Rectal smooth muscle tissue (tissue), 1 donor: ENCODE results near the gene CTDP1.

Experiments used
- H3K27ac ChIP-seq: one replicate; pipeline ENCODE4 v1.7.0; 2013; ENCODE audit warnings: low read depth, low read length, inconsistent platforms
- H3K27me3 ChIP-seq: one replicate; pipeline ENCODE4 v1.7.0; 2013; ENCODE audit warnings: low read length; ENCODE audit not compliant: control insufficient read depth, insufficient read depth
- H3K36me3 ChIP-seq: one replicate; pipeline ENCODE4 v1.7.0; 2013; ENCODE audit warnings: low read length; ENCODE audit not compliant: control insufficient read depth, insufficient read depth
- H3K4me1 ChIP-seq: one replicate; pipeline ENCODE4 v1.7.0; 2013; ENCODE audit warnings: low read length; ENCODE audit not compliant: control insufficient read depth, insufficient read depth
- H3K4me3 ChIP-seq: one replicate; pipeline ENCODE4 v1.7.0; 2013; ENCODE audit warnings: low read length
- H3K9ac ChIP-seq: one replicate; pipeline ENCODE4 v1.7.0; 2013; ENCODE audit warnings: low read length

The CTDP1 gene

DNA sequence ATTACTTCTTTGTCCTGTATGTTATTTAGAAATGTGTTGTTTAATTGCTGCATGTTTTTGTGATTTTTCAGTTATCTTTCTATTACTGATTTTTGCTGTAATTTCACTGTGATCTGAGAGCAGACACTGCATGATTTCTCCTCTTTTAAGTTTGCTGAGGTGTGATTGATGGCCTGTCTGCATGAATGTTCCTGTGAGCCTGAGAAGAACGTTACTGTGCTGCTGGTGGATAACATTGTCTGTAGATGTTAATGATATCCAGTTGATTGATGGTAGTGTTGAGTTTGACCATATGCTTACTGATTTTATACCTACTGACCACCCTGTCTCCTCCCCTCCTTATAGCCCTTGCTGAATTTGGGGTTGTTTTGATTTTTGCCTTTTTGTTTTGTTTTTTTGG is 80.7 kb downstream of the CTDP1 start:
- no peaks in the 10 kb centered on the region for H3K4me1 ChIP-seq
- no peak overlapping the region for H3K4me3 ChIP-seq
- no peak overlapping the region for H3K27ac ChIP-seq
- no peak overlapping the region for H3K9ac ChIP-seq
- no peaks in the 10 kb centered on the region for H3K27me3 ChIP-seq
- no peaks in the 10 kb centered on the region for H3K36me3 ChIP-seq

DNA sequence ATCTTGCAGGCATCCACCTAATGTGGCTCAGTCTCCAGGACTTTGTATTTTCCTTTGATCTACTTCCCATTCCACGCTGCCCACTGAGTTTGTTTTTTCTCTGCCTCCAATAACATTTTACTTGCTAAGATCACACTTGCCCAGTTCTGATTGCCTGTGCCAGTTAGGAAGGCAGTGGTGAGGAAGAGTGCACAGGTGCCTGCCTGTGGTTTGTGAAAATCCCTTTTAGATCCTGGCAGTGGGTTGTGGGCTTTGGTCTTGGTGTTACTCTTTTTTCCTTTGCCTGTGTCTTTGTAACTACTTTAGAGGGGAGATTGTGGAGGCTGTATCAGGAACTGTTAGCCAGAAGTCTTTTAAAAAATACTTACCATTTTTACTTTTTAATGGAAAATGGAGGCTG is 81.3 kb downstream of the CTDP1 start:
- Histone ChIP-seq H3K4me1 (no peaks in the 10 kb centered on the region), H3K4me3 (no peak overlapping the region), H3K27me3 (no peaks in the 10 kb centered on the region), H3K9ac (no peak overlapping the region), H3K27ac (no peak overlapping the region), H3K36me3 (no peaks in the 10 kb centered on the region)

DNA sequence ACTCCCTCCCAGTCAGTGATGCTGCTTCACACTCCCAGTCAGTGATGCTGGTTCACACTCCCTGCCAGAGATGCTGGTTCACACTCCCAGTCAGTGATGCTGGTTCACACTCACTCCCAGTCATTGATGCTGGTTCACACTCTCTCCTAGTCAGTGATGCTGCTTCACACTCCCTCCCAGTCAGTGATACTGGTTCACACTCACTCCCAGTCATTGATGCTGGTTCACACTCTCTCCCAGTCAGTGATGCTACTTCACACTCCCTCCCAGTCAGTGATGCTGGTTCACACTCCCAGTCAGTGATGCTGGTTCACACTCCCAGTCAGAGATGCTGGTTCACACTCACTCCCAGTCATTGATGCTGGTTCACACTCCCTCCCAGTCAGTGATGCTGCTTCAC is 83.8 kb downstream of the CTDP1 start:
- Histone ChIP-seq H3K27ac (no peak overlapping the region), H3K36me3 (no peaks in the 10 kb centered on the region)

DNA sequence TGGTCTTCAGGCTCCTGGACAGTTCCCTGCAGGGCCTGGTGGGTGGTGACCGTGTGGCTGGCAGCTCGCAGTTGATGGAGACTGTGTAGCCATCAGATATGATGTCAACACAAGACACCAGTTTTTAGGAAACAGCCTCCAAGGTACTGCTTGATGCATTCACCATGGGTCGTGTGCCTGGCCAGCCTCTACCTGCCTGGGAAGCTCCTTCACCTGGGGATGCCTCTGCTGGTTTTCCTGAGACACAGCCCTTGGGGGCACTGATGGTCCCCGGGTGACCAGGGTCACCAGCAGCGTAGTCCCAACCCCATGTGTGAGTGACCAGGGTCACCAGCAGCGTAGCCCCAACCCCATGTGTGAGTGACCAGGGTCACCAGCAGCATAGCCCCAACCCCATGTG is 84.5 kb downstream of the CTDP1 start:
- Histone ChIP-seq H3K27ac (no peak overlapping the region), H3K9ac (no peak overlapping the region), H3K4me1 (no peaks in the 10 kb centered on the region)

More for the DNA sequence above, 83.8 kb downstream of the CTDP1 start:
- no peaks in the 10 kb centered on the region for H3K27me3 ChIP-seq
- no peaks in the 10 kb centered on the region for H3K4me1 ChIP-seq
- H3K4me3 ChIP-seq, result no peak overlapping the region
- H3K9ac ChIP-seq, result no peak overlapping the region

DNA sequence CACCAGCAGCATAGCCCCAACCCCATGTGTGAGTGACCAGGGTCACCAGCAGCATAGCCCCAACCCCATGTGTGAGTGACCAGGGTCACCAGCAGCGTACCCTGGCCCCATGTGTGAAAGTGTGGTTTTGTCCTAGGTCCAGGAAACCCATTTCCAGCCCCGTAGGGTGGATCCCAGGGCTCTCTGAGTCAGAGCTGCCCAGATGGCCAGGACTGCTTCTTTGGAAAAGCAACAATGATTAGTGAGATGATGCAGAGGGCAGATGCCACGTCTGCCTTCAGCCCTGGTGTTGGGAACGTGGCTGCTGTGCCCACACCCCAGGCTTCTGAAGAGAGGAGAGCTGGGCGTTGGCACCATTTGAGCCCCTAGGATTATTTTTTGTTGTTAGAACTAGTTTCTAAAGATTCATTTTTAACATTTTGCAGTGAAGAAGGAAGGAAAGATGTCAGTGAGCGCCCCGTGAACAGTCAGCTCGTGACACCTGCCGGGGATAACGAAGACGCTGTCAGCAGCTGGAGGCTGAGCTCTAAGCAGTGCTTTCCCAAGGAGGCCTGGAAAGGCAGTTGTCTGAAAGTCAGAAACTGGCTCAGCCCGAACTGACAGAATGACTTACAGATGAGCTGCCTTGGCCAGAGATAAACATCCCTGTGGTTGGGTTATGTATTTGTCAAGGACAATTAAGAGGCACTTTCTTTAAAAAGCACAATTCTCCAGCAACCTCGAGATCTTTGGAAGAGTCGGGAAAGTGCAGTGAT is 86.1 kb downstream of the CTDP1 start:
- Histone ChIP-seq H3K27me3 (no peaks in the 10 kb centered on the region), H3K4me3 (no peak overlapping the region), H3K4me1 (no peaks in the 10 kb centered on the region), H3K27ac (no peak overlapping the region), H3K36me3 (no peaks in the 10 kb centered on the region), H3K9ac (no peak overlapping the region)

More for the DNA sequence above, 84.5 kb downstream of the CTDP1 start:
- H3K4me3 ChIP-seq, result no peak overlapping the region
- H3K27me3 ChIP-seq, result no peaks in the 10 kb centered on the region
- H3K36me3 ChIP-seq, result no peaks in the 10 kb centered on the region

DNA sequence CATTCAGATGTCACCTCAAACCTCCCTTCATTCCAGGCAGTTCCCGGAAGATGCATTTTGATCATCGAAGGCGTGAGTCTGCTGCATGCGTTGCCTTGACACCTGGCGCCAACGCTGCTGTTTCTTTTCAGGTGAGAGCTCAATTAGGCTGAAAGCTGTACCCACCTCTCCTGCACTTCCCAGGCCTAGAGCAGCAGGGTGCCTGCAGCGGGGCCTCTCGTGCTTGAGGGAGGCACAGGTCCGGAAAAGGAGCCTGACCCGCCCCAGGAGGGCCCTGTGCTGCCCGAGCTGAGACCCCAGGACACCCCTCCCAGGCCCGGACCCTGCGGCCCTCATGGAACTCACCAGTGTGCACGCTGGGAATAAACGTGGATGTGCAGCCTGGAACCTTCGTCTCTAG is 86.7 kb downstream of the CTDP1 start:
- Histone ChIP-seq H3K27ac (no peak overlapping the region), H3K4me3 (no peak overlapping the region), H3K4me1 (no peaks in the 10 kb centered on the region), H3K36me3 (no peaks in the 10 kb centered on the region), H3K9ac (no peak overlapping the region), H3K27me3 (no peaks in the 10 kb centered on the region)

DNA sequence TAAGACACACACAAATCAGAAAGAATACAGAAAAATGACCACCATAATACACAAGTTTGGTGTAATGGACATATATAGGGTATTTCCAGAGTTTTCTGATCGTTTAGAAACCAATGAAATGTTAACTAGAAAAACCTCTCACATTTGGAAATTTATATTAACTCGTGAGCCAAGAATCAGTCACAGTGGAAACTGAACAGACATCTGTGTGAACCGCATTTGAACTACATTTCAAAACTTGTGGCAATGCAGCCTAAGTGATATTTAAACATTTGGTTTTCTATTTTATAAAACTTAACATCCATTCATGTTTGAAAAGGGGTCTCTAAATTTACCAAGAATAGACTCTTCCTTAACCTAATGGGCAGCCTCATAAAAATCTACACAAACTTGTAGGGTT is 89.1 kb downstream of the CTDP1 start:
- no peak overlapping the region for H3K4me3 ChIP-seq
- H3K36me3 ChIP-seq, result no peaks in the 10 kb centered on the region
- no peak overlapping the region for H3K9ac ChIP-seq
- H3K27me3 ChIP-seq, result no peaks in the 10 kb centered on the region
- H3K4me1 ChIP-seq, result no peaks in the 10 kb centered on the region
- no peak overlapping the region for H3K27ac ChIP-seq

DNA sequence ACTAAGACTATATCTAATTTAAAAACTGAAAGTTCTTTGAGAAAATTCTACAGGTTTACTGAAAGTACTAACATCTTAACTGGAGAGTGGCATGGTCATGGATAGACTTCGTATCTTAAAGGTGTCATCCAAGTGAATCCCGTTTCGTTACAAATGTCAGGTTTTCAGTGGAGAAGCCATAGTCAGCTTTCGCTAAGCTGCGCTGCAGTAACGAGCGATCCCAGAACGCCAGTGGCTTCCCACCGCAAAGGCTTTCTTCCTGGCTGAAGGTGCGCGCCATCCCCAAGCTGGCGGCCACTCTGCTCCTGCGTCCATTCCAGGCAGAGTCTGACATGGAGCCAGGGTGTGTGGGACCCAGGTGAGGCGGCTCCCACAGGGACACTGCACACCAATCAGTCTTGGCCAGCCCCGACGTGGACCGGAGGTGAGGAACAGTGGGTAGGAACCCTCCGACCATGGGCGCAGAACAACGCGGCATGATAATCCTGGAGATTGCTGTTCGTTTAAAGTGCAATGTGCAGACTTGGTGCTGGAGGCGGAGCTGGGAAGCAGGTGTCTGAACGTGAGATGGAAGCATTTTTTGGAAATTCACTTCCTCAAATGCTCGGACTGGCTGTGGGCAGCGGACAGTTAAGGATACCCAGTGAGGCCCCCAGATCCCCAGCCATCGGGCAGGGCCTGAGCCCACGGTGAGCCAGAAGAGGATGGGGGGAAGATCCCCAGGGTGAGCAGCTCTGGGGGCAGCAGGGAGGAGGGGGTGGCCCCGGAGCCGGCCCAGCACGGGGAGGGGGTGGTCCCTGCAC is 90.3 kb downstream of the CTDP1 start:
- no peak overlapping the region for H3K9ac ChIP-seq
- H3K36me3 ChIP-seq, result no peaks in the 10 kb centered on the region
- no peaks in the 10 kb centered on the region for H3K4me1 ChIP-seq
- H3K27ac ChIP-seq, result no peak overlapping the region
- no peaks in the 10 kb centered on the region for H3K27me3 ChIP-seq
- H3K4me3 ChIP-seq, result no peak overlapping the region

DNA sequence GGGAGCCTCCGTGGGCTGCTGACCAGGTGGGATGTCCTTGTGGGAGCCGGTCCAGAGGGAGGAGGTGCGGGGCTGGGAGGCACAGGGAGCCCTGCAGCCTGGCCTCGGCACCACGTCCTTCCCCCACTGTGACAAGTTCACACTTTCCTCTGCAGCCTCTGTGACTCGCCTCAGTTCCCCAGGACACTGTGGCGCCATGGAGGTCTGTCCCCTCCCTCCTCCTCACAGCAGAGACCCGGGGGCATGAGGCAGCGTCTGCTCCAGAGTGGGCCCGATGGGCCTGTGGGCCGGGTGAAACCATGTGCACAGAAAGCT is 90.9 kb downstream of the CTDP1 start:
- H3K4me3 ChIP-seq, result no peak overlapping the region
- H3K9ac ChIP-seq, result no peak overlapping the region
- no peaks in the 10 kb centered on the region for H3K27me3 ChIP-seq
- H3K27ac ChIP-seq, result no peak overlapping the region
- no peaks in the 10 kb centered on the region for H3K36me3 ChIP-seq
- no peaks in the 10 kb centered on the region for H3K4me1 ChIP-seq

DNA sequence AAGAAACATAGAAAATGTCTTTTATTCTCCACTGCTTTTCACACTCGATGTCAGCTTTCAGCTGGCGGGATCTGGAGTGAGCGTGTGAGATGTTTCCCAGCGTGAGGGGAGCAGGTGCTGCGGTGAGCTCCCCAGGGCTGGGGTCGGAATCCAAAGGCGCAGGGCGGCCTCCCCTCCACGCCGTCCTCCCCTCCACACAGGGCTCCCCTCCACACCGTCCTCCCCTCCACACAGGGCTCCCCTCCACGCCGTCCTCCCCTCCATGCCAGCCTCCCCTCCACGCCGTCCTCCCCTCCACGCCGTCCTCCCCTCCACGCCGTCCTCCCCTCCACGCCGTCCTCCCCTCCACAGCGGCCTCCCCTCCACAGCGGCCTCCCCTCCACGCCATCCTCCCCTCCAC is 91.2 kb downstream of the CTDP1 start:
- H3K9ac ChIP-seq, result no peak overlapping the region
- no peak overlapping the region for H3K27ac ChIP-seq
- H3K27me3 ChIP-seq, result no peaks in the 10 kb centered on the region
- H3K4me1 ChIP-seq, result no peaks in the 10 kb centered on the region
- no peak overlapping the region for H3K4me3 ChIP-seq
- H3K36me3 ChIP-seq, result no peaks in the 10 kb centered on the region

DNA sequence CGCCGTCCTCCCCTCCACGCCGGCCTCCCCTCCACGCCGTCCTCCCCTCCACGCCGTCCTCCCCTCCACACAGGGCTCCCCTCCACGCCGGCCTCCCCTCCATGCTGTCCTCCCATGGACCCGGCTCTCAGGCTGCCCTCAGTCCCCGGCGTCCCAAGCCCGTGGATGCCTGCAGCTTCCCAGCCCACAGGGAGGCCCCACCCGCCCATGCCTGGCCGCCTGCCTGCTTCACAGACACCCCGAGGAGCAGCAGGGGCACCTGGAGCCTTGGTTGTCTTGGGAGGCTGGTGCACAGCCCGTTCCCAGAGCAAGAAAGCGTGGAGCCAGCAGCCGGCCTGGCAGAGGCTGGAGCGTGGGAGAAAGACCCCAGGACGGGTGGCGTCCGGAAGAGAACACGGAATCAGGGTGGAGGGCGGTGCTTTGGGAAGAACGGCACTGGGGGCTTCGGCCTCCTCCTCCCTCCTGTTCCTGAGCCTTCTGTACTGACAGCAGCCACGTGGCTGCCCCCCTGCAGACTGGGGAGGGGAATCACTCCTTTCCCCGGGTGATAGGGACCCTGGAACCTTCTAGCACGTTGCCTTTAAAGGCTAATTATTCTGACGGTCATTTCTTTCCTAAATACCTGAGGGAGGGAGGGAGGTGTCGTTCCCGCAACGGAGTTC is 92.0 kb downstream of the CTDP1 start:
- Histone ChIP-seq H3K4me1 (no peaks in the 10 kb centered on the region), H3K9ac (no peak overlapping the region), H3K36me3 (no peaks in the 10 kb centered on the region), H3K27ac (no peak overlapping the region), H3K27me3 (no peaks in the 10 kb centered on the region), H3K4me3 (no peak overlapping the region)

DNA sequence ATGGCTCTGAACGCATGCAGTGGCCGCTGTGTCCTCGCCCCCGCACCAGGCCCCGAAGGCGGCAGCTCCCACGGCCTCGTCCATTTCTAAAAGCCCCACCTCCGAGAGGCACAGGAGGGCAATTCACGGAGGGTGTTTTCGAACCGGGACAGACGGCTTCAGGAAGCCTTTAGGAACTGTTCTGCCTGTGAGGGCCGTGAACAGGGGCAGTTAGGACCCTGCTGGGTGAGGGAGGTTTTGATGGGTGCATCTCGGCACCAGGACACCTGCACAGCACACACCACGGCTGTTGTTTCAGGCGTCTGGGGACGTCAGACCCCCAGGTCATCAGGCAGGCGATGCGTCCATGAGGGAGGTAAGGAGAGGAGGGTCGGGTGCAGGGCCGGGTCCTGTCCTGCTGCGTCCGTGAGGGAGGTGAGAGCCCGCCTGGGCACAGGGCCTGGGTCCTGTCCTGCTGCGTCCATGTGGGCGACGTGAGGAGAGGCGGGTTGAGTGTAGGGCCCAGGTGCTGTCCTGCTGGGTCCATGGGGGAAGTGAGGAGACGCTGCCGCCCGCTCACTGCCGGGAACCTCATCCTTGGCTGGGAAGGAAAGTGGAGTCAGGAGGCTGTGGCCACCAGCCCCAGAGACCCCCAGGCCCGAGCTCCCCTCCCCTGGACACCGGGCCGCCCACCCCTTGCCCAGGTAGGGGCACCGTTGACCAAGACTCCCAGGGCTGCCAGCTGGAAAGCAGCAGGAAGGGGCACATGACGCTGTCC is 92.7 kb downstream of the CTDP1 start:
- Histone ChIP-seq H3K9ac (no peak overlapping the region), H3K27ac (no peak overlapping the region), H3K27me3 (no peaks in the 10 kb centered on the region), H3K4me1 (no peaks in the 10 kb centered on the region), H3K36me3 (no peaks in the 10 kb centered on the region), H3K4me3 (no peak overlapping the region)
